Measurements from ENCODE around the gene CCDC89. TPM values are rescaled to one million over a fixed set of nuclear protein-coding genes. Genes with fewer than 3 reads are reported as not detected.

Gene CCDC89
- total and polyA plus RNA-seq, 9 of the 15 experiments (the other 6 are each of a cell fraction or from before 2014, with no cell fraction given): 0.07 to 0.09 TPM; not detected in 7

DNA sequence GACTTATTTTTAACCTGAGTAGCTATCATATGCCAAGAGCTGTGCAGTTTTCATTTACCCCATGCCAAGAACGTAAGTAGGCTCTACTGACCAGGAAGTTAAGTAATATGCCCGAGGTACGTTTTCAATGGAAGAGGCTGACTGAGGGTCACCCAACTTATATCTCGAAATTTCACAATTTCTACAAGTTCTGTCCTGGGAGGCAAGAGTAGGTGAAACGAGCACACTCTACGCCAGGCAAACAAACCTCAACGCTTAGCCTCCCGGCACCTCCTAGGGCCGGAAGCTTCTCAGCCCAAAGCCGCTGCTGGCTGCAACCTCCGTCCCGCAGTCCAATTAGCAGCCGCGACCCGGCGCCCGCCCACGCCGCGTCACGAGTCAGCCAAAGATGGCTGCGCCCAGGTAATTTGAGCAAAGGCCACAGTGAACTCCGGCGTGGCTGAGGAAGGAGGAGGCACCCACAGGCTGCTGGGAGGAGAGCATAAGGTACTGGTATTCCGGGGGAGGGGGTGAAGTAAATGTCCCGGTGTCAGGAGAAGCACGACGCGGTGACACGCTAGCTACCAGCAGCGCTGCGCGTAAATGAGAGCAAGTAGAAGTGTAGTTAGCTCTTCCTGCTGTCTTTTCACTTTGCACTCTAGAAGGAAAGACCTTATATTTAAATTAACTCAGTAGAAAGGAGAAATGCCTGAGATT lies 38.2 kb downstream of the CCDC89 start, which contains the start of gene TMEM126A (continued):
- TF ChIP-seq ZBTB2 (IDR thresholded peaks at IDR 0.05) (no peak), ETV1 (tag; conservative IDR thresholded peaks at IDR 0.05; ENCODE audit: low read depth) (peak; percentile 95), CSDE1 (IDR thresholded peaks at IDR 0.05) (peak in 1 of 2 experiments; percentile 8; a peak in 1 of 4 replicates), ZNF324 (CRISPR knock-in tag; IDR thresholded peaks at IDR 0.05) (no peak), ZNF280A (IDR thresholded peaks at IDR 0.05; ENCODE audit: low read depth, partially characterized antibody) (no peak), DDX20 (tag; IDR thresholded peaks at IDR 0.05; ENCODE audit: low read depth) (no peak), SPI1 (IDR thresholded peaks at IDR 0.05; ENCODE audit: borderline replicate concordance, low read depth, low read length) (no peak), PRMT5 (CRISPR knock-in tag; IDR thresholded peaks at IDR 0.05) (no peak), ZNF232 (CRISPR knock-in tag; IDR thresholded peaks at IDR 0.05) (no peak), CBFB (CRISPR knock-in tag; IDR thresholded peaks at IDR 0.05) (no peak), EP400 (IDR thresholded peaks at IDR 0.05) (peak; percentile 79; the same call in 1 of the 2 replicates), RBFOX2 (IDR thresholded peaks at IDR 0.05; ENCODE audit: low read depth, low read length) (peak; percentile 95), KLF16 (IDR thresholded peaks at IDR 0.05) (no peak), ZNF217 (CRISPR knock-in tag; IDR thresholded peaks at IDR 0.05) (no peak)
- TF ChIP-seq, protein P1, sequence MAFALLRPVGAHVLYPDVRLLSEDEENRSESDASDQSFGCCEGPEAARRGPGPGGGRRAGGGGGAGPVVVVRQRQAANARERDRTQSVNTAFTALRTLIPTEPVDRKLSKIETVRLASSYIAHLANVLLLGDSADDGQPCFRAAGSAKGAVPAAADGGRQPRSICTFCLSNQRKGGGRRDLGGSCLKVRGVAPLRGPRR (CRISPR knock-in tag; IDR thresholded peaks at IDR 0.05): no peak
- TF ChIP-seq, protein P2, sequence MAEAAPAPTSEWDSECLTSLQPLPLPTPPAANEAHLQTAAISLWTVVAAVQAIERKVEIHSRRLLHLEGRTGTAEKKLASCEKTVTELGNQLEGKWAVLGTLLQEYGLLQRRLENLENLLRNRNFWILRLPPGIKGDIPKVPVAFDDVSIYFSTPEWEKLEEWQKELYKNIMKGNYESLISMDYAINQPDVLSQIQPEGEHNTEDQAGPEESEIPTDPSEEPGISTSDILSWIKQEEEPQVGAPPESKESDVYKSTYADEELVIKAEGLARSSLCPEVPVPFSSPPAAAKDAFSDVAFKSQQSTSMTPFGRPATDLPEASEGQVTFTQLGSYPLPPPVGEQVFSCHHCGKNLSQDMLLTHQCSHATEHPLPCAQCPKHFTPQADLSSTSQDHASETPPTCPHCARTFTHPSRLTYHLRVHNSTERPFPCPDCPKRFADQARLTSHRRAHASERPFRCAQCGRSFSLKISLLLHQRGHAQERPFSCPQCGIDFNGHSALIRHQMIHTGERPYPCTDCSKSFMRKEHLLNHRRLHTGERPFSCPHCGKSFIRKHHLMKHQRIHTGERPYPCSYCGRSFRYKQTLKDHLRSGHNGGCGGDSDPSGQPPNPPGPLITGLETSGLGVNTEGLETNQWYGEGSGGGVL (CRISPR knock-in tag; IDR thresholded peaks at IDR 0.05): no peak
- TF ChIP-seq, protein P3, sequence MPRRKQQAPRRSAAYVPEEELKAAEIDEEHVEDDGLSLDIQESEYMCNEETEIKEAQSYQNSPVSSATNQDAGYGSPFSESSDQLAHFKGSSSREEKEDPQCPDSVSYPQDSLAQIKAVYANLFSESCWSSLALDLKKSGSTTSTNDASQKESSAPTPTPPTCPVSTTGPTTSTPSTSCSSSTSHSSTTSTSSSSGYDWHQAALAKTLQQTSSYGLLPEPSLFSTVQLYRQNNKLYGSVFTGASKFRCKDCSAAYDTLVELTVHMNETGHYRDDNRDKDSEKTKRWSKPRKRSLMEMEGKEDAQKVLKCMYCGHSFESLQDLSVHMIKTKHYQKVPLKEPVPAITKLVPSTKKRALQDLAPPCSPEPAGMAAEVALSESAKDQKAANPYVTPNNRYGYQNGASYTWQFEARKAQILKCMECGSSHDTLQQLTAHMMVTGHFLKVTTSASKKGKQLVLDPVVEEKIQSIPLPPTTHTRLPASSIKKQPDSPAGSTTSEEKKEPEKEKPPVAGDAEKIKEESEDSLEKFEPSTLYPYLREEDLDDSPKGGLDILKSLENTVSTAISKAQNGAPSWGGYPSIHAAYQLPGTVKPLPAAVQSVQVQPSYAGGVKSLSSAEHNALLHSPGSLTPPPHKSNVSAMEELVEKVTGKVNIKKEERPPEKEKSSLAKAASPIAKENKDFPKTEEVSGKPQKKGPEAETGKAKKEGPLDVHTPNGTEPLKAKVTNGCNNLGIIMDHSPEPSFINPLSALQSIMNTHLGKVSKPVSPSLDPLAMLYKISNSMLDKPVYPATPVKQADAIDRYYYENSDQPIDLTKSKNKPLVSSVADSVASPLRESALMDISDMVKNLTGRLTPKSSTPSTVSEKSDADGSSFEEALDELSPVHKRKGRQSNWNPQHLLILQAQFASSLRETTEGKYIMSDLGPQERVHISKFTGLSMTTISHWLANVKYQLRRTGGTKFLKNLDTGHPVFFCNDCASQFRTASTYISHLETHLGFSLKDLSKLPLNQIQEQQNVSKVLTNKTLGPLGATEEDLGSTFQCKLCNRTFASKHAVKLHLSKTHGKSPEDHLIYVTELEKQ (CRISPR knock-in tag; IDR thresholded peaks at IDR 0.05): no peak
- TF ChIP-seq, protein P4, sequence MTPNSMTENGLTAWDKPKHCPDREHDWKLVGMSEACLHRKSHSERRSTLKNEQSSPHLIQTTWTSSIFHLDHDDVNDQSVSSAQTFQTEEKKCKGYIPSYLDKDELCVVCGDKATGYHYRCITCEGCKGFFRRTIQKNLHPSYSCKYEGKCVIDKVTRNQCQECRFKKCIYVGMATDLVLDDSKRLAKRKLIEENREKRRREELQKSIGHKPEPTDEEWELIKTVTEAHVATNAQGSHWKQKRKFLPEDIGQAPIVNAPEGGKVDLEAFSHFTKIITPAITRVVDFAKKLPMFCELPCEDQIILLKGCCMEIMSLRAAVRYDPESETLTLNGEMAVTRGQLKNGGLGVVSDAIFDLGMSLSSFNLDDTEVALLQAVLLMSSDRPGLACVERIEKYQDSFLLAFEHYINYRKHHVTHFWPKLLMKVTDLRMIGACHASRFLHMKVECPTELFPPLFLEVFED (CRISPR knock-in tag; conservative IDR thresholded peaks at IDR 0.05): no peak
